ENCODE measurements around the gene BDH1.

- TF ChIP-seq CTCF (IDR thresholded peaks at IDR 0.05; ENCODE audit: poor library complexity) (peak; percentile 52), EZH2 (IDR thresholded peaks at IDR 0.05; ENCODE audit: borderline replicate concordance) (no peak), EZH2phosphoT487 (IDR thresholded peaks at IDR 0.05; ENCODE audit: low read depth, severe bottlenecking, unreplicated experiment) (no peak)
Measured at GRCh38 chr3:197547306-197548011, 8.3 kb downstream of the BDH1 start.

Data from hepatocyte (in vitro differentiated cells).